GM23338 (cell line): ENCODE results near the gene EPHA3. TPM values are rescaled to one million over a fixed set of nuclear protein-coding genes. Genes with fewer than 3 reads are reported as not detected.

Experiments used
- ATAC-seq: fragments of 200-7000 bp; cut with Tn5 transposase; 3 replicates; pipeline ENCODE4 v1.9.1; 2020
- DNase-seq: peaks from one replicate; pipeline ENCODE4 v3.0.0-alpha.2; 2015; ENCODE audit warnings: low spot score
- H2AFZ ChIP-seq: fragments of 200-600 bp; sonication (generic); 2 replicates; pipeline ENCODE4 v1.8.0; 2016; ENCODE audit warnings: antibody characterized with exemption, mild to moderate bottlenecking, moderate library complexity
- H3F3A ChIP-seq: fragments of 200-600 bp; sonication (generic); replicated peaks from 2 replicates; pipeline ENCODE4 v1.8.0; 2017; ENCODE audit warnings: antibody characterized with exemption, mixed run types, low read depth
- H3K27ac ChIP-seq: fragments of 200-600 bp; sonication (generic); 2 replicates; pipeline ENCODE4 v1.6.1; 2016; ENCODE audit warnings: low read depth
- H3K27me3 ChIP-seq: fragments of 200-600 bp; sonication (generic); 2 replicates; pipeline ENCODE4 v1.8.0; 2016; ENCODE audit warnings: mild to moderate bottlenecking, mixed run types, moderate library complexity; ENCODE audit not compliant: insufficient read depth
- H3K36me3 ChIP-seq: fragments of 200-600 bp; sonication (generic); 2 replicates; pipeline ENCODE4 v1.8.0; 2016; ENCODE audit warnings: mild to moderate bottlenecking; ENCODE audit not compliant: insufficient read depth
- H3K4me1 ChIP-seq: fragments of 200-600 bp; sonication (generic); 2 replicates; pipeline ENCODE4 v1.8.0; 2016; ENCODE audit warnings: mild to moderate bottlenecking, moderate library complexity; ENCODE audit not compliant: insufficient read depth
- H3K4me2 ChIP-seq: fragments of 200-600 bp; sonication (generic); 2 replicates; pipeline ENCODE4 v1.7.1; 2017; ENCODE audit warnings: mixed run types
- H3K4me3 ChIP-seq: fragments of 200-600 bp; sonication (generic); 2 replicates; pipeline ENCODE4 v1.6.1; 2016; ENCODE audit warnings: mixed run types
- H3K79me2 ChIP-seq: fragments of 200-600 bp; sonication (generic); replicated peaks from 2 replicates; pipeline ENCODE4 v1.8.0; 2017; ENCODE audit warnings: mild to moderate bottlenecking; ENCODE audit not compliant: insufficient read depth
- H3K9me2 ChIP-seq: fragments of 200-600 bp; sonication (generic); 2 replicates; pipeline ENCODE4 v1.8.0; 2017; ENCODE audit not compliant: insufficient read depth
- H4K20me1 ChIP-seq: fragments of 200-600 bp; sonication (generic); replicated peaks from 2 replicates; pipeline ENCODE4 v1.8.0; 2017; ENCODE audit warnings: mild to moderate bottlenecking; ENCODE audit not compliant: insufficient read depth
- H3K27ac Mint-ChIP-seq: 2 replicates; pipeline ENCODE4 v1.8.0; 2020; ENCODE audit warnings: inconsistent platforms, mild to moderate bottlenecking, moderate library complexity, mixed read lengths
- H3K27me3 Mint-ChIP-seq: 3 replicates; pipeline ENCODE4 v1.8.0; 2022; ENCODE audit warnings: low read depth, mild to moderate bottlenecking, moderate library complexity, mixed read lengths, inconsistent platforms; ENCODE audit not compliant: insufficient read depth, poor library complexity
- H3K36me3 Mint-ChIP-seq: 3 replicates; pipeline ENCODE4 v1.8.0; 2021; ENCODE audit warnings: low read depth, mild to moderate bottlenecking, inconsistent platforms, moderate library complexity, mixed read lengths
- H3K4me1 Mint-ChIP-seq: 3 replicates; pipeline ENCODE4 v1.8.0; 2020; ENCODE audit warnings: mild to moderate bottlenecking, inconsistent platforms, mixed read lengths
- H3K4me3 Mint-ChIP-seq: 3 replicates; pipeline ENCODE4 v1.8.0; 2021; ENCODE audit warnings: moderate library complexity, mild to moderate bottlenecking, inconsistent platforms, mixed read lengths
- H3K9me3 Mint-ChIP-seq: 3 replicates; pipeline ENCODE4 v1.8.0; 2020; ENCODE audit warnings: moderate library complexity, mild to moderate bottlenecking, inconsistent platforms, mixed read lengths
- ETS1 ChIP-seq: IDR thresholded peaks from 2 replicates; pipeline ENCODE4 v1.6.1; 2016; ENCODE audit warnings: antibody characterized with exemption
- EZH2 ChIP-seq: fragments of 200-600 bp; sonication (generic); IDR thresholded peaks from one replicate; pipeline ENCODE4 v1.8.0; 2017; ENCODE audit warnings: antibody characterized with exemption, mild to moderate bottlenecking, low read depth; ENCODE audit not compliant: unreplicated experiment
- EZH2phosphoT487 ChIP-seq: fragments of 200-600 bp; sonication (generic); IDR thresholded peaks from one replicate; pipeline ENCODE4 v1.8.1; 2018; ENCODE audit warnings: antibody characterized with exemption; ENCODE audit not compliant: unreplicated experiment
- JUNB ChIP-seq: IDR thresholded peaks from one replicate; pipeline ENCODE4 v1.6.1; 2016; ENCODE audit warnings: antibody characterized with exemption; ENCODE audit not compliant: unreplicated experiment
- NANOG ChIP-seq: IDR thresholded peaks from 2 replicates; pipeline ENCODE4 v1.6.1; 2016; ENCODE audit warnings: antibody characterized with exemption, borderline replicate concordance
- POLR2AphosphoS5 ChIP-seq: IDR thresholded peaks from 2 replicates; pipeline ENCODE4 v1.6.1; 2016; ENCODE audit warnings: antibody characterized with exemption, low read depth
- REST ChIP-seq: IDR thresholded peaks from one replicate; pipeline ENCODE4 v1.6.1; 2018; ENCODE audit warnings: antibody characterized with exemption; ENCODE audit not compliant: unreplicated experiment
- ZNF114 ChIP-seq: fragments of 250-450 bp; sonication (Bioruptor Pico); IDR thresholded peaks from 2 replicates; pipeline ENCODE4 v1.5.0; 2020; ENCODE audit warnings: mild to moderate bottlenecking, moderate library complexity
- ZNF462 ChIP-seq: fragments of 250-450 bp; sonication (Bioruptor Pico); IDR thresholded peaks from 2 replicates; pipeline ENCODE4 v1.5.0; 2020; ENCODE audit warnings: mild to moderate bottlenecking, moderate library complexity
- polyA plus RNA-seq: library from polyadenylated mRNA; unstranded; fragments of >200 nt; fragmentation: Nextera tagmentation; extraction: Ambion mirVana; gene quantifications from 2 replicates; pipeline ENCODE4 v1.2.1, GENCODE V29; 2016
- total RNA-seq: library from RNA; depleted of rRNA; stranded (reverse); fragments of >200 nt; shearing (Covaris generic); gene quantifications from 2 replicates; pipeline ENCODE4 v1.2.3, GENCODE V29; 2014

Gene EPHA3
- total and polyA plus RNA-seq, 2 experiments from 2014 or later = 0.05 to 0.21 TPM

GRCh38 chr3:89144080-89144479 lies 36.7 kb downstream of the EPHA3 start:
- Mint-ChIP-seq H3K9me3 (no peaks in the 10 kb centered on the region), H3K27me3 (no peaks in the 10 kb centered on the region)

More at GRCh38 chr3:89144080-89144479, 36.7 kb downstream of the EPHA3 start:
- H3K36me3 ChIP-seq = no peaks in the 10 kb centered on the region
- H3K4me2 ChIP-seq = no peak overlapping the region
- H2AFZ ChIP-seq = no peak overlapping the region
- H3K9me2 ChIP-seq = no peaks in the 10 kb centered on the region
- TF ChIP-seq EZH2 (no peak), POLR2AphosphoS5 (no peak), NANOG (no peak), ZNF462 (no peak), ZNF114 (no peak), EZH2phosphoT487 (no peak), JUNB (no peak), REST (no peak), ETS1 (no peak)
- H3K27me3 ChIP-seq = no peaks in the 10 kb centered on the region
- no peak overlapping the region for H3K27ac Mint-ChIP-seq
- H3K36me3 Mint-ChIP-seq = no peaks in the 10 kb centered on the region
- H3F3A ChIP-seq = no peaks in the 10 kb centered on the region
- H3K4me3 ChIP-seq = no peak overlapping the region
- H4K20me1 ChIP-seq = no peaks in the 10 kb centered on the region
- H3K27ac ChIP-seq = no peak overlapping the region
- H3K4me3 Mint-ChIP-seq = no peak overlapping the region
- peaks cover 3% of the 10 kb centered on the region; the same call in 1 of the 3 replicates for H3K4me1 Mint-ChIP-seq
- no peaks in the 10 kb centered on the region for H3K79me2 ChIP-seq
- no peaks in the 10 kb centered on the region for H3K4me1 ChIP-seq
- no peak for ATAC-seq
- no peak for DNase-seq
